ENCODE results near the gene MTFMT. TPM values are rescaled to one million over a fixed set of nuclear protein-coding genes. Genes with fewer than 3 reads are reported as not detected.

The MTFMT gene
- polyA plus RNA-seq, 3 donors: 11.7 to 16.9 (median 15.8) TPM

DNA sequence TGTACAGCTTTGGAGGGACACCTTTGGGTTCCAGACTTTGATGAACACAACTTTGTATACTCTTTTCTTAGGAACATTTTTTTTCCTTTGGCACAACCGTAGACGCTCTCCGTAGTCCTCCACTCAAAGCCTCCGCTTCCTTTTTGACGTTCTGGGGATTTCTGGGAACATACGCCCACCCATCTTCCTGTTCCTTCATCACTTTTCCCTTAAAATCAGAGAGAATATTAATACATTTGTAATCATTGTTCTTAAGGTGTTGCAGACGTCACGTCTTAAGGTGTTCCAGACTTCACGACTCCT lies 39.3 kb downstream of the MTFMT start:
- DNase-seq: no peak

DNA sequence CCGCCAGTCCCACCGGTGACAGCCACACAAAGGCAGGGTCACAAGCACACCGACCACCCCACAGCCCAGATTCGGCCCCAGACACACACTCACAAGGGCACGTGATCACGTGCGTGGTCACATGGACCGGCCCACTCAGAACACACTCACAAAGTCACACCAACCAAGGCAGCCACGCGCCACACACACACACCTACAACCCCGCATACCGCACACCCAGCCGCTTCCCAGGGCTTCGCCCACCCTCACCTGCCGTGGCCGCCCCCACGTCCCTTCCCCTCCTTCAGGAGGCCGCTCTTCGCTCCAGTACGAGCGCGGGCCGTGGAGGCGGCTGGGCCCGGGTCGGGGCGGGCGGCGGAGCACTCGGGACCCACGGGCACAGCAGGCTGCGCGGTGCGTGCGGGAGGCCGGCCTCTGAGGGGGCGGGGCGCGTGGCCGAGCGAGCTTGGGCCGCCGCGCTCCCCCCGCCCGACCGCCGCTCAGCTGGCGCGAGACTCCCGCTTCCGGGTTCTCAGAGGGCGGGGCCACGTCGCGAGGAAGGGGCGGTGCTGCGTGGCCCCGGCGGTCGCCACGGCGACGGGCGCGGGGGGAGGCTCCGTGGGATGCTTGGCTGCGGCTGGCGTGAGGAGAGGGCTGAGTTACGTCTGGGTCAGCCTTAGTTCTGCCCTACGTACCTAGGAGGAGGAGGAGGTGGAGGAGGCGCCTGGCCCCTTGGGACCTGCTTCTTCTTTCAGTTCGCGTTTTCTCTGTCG lies 39.8 kb downstream of the MTFMT start, which contains the start of gene SPG21:
Gene SPG21 (minus strand): TSS at position 499 of the 752 bp plus-strand sequence. CDS start 6,345 bp downstream, outside the sequence.
- DNase-seq: peak; percentile 94

DNA sequence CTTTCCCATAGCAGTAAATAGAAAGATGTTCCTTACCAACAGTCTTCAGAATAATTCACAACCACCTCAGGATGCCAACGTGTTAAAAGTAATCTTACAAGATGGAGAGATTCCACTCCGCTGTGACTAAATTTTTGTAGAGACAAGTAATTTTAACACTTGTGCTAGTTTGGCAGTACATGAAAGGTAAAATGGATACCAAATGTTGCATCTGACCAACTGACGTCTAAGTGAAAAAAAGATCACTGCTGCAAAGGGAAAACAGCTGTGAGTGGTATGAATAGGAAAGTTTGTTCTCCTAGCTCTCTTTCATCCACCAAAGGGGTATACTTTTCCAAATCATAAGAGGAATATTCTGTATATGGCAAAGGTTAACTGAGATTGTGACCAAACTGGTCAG lies 42.3 kb downstream of the MTFMT start:
- no peak for DNase-seq

DNA sequence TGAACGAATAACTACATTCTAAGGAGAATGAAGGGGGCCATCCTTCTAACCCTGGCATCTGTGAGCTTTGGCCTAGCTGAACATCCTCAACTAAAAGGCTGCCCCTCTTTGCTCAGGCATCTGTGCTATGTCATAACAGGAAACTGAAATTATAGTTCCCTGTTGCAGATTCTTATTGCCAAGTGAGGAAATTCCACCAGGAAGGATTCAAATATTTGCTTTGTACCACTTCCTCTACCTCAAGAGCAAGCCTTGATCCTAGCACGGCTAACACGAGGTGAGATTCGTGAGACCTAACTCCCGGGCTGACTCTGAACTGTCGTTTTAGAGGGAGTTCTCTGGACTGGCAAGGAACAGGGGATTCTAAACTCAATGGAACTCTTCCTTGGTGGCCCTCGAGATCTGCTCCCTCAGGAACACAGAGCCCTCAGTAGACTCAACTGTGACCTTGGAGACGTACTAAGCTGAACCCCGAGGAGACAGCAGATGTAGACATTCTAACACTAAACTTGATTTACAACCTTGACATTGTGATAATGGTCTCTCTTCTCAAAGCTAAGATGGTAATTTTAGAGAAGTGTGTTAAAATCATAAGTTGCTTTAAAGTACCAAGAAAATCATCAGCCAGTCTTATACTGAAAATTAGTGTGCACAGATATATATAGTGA lies 43.9 kb downstream of the MTFMT start:
- DNase-seq: no peak

GRCh38 chr15:64982472-64982871 lies 47.0 kb downstream of the MTFMT start:
- DNase-seq: no peak

GRCh38 chr15:64981812-64982431 lies 47.5 kb downstream of the MTFMT start:
- no peak for DNase-seq

DNA sequence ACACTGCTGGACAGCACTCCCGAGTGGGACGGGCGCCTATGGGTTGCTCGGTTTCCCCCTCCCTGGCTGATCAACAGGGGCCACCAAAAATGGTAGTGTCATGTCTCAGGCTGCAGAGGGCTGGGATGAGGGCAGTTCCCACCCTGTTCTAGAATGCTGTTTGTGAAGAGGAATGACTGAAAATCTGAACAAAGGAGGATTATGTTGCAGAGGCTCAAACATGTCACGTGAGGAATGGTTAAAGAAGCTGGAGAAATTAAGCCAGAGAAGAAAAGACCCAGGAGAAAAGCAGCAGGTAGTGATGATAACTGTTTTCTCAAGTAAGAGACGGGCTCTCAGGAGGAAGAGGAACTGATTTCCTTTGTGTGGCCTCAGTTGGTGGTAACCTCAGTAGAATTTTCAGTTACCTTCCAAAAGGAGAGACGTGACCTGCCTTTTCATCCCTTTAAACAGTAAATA lies 50.2 kb downstream of the MTFMT start:
- no peak for DNase-seq

DNA sequence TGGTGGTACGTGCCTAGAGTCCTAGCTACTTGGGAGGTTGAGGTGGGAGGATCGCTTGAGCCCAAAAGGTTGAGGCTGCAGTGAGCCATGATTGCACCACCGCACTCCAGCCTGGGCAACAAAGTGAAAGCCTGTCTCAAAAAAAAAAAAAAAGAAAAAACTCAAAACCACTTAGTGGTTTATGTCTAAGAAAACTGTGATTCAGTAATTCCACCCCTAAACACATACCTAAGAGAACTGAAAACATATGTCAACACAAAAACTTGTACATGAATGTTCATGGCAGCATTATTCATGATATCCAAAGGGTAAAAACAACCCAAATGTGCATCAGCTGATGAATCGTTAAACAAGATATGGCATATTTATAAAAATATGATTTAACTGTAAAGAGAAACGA lies 54.0 kb downstream of the MTFMT start:
- no peak for DNase-seq

DNA sequence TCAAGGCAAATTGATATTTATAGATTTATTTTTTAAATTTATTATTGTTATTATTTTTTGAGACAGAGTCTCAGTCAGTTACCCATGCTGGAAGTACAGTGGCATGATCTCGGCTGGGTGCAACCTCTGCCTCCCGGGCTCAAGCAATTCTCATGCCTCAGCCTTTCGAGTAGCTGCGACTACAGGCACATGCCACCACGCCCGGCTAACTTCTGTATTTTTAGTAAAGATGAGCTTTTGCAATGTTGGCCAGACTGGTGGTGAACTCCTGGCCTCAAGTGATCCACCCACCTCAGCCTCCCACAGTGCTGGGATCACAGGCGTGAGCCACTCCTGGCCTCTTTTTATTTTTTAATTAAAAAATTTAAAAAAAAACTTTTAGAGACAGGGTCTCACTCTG lies 58.7 kb downstream of the MTFMT start:
- DNase-seq: no peak

DNA sequence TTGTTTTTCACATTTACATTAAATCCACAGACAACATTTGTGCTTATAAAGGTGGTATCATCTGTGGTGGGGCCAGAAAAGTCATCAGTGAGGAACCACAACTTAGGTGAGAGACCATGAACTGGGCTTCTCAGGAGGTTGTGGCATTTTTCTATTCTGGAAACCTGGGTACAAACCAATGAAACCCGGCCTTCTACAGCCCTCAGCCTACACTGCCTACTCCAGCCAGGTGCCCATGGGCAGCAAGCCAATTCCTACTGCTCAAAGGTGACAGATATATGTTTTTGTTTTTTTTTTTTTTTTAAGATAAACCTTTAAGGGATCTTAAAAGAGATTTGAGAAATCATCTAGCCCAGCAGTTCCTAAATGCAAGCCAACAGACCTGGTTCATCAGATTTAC lies 60.0 kb downstream of the MTFMT start:
- DNase-seq: no peak

- no peak for DNase-seq
Measured at GRCh38 chr15:64961013-64961412, 68.4 kb downstream of the MTFMT start.

DNA sequence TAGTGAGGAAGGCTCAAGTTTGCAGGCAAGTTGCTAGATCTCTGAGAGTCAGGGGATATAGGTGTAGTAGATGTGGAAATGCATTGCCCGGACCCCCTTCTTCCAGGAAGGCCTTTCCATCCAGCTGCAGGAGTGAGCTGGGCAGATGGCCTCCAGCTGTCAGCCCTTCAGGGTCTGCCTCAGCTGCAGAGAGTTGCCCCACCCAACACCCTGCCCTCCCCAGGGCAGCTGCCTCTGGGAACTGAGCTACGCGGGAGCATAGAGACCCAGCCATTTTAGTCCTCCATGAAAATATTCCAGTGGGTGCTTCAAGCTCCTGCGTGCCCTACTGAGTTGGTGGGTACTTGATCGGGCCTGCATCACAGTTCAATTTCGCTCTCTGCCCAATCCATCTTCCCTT lies 69.3 kb downstream of the MTFMT start:
- DNase-seq: no peak

DNA sequence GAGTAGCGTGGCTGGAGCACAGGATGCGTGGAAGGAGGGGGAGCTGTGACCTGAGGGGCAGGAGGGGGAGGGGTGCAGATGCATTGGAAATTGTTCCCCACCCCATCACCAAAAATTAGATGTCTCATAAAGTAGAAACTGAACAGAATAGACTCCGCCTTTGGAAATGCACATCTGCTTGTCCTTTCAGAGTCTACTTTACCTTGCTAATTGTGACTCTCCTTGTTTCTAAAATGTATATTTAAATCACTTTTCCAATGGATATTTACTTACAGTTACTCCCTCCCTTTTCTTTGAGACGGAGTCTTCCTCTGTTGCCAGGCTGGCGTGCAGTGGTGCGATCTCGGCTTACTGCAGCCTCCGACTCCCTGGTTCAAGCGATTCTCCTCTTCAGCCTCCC lies 70.3 kb downstream of the MTFMT start:
- DNase-seq: no peak

DNA sequence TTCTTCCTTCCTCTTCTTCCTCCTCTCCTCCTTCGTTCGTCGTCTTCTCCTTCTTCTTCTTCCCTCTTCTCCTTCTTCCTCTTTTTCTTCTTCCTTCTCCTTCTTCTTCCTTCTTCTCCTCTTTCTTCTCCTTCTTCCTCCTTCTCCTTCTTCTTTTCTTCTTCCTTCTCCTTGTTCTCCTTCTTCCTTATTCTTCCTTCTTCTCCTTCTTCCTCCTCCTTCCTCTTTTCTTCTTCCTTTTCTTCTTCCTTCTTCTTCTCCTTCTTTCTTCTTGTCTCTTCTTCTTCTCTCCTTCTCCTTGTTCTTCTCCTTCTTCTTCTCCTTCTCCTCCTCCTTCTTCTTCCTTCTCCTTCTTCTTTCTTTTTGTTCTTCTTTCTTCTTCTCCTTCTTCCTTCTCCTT lies 75.0 kb downstream of the MTFMT start:
- no peak for DNase-seq

DNA sequence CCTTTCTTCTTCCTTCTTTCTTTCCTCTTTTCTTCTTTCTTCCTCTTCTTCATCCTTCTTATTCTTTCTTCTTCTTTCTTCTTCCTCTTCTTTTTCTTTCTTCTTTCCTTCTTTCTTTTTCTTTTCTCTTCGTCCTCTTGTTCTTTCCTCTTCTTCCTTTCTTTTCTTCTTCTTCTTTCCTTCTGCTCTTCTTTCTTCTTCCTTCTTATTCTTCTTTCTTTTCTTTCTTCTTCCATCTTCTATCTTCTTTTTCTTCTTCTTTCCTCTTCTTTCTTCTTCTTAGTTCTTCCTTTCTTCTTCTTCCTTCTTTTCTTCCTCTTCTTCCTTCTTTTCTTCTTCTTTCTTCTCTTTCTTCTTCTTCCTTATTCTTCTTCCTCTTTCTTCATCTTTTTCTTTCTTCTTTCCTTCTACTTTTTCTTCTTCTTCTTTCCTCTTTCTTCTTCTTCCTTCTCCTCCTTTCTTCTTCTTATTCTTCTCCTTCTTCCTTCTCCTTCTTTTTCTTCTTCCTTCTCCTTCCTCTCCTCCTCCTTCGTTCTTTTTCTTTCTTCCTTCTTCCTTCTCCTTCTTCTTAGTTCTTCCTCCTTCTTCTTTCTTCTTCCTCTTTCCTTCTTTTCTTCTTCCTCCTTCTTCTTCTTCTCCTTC lies 77.5 kb downstream of the MTFMT start:
- DNase-seq: no peak

Other genes starting within 250 kb of the MTFMT start
- 10 to 100 TPM in 2 of 3 donors, 1 to 10 TPM in 1; 8.7 to 19.8 (median 16.3) TPM for gene PIF1, start 204.0 kb downstream of the MTFMT start, polyA plus RNA-seq (ENCODE audit: insufficient read length in 3 of 3)
- 10 to 100 TPM; 18.1 to 21.3 (median 18.3) TPM for gene PLEKHO2, start 187.7 kb downstream of the MTFMT start, polyA plus RNA-seq (ENCODE audit: insufficient read length in 3 of 3)
- 1 to 10 TPM; 5.1 to 10.0 (median 7.8) TPM for gene ANKDD1A, start 117.7 kb downstream of the MTFMT start, polyA plus RNA-seq (ENCODE audit: insufficient read length in 3 of 3)
- gene SPG21, start 39.7 kb downstream of the MTFMT start, polyA plus RNA-seq (ENCODE audit: insufficient read length in 3 of 3): 100 to 1,000 TPM; 103 to 115 (median 105) TPM
- gene SLC51B, start 15.7 kb upstream of the MTFMT start, polyA plus RNA-seq (ENCODE audit: insufficient read length in 3 of 3): 10 to 100 TPM; 10.5 to 14.1 (median 13.3) TPM
- gene RASL12, start 38.4 kb upstream of the MTFMT start, polyA plus RNA-seq (ENCODE audit: insufficient read length in 3 of 3): 1 to 10 TPM; 6.2 to 8.2 (median 7.2) TPM
- gene KBTBD13, start 47.1 kb upstream of the MTFMT start, polyA plus RNA-seq (ENCODE audit: insufficient read length in 3 of 3): under 1 TPM in 2 of 3 donors, not detected in 1; 0.07 to 0.09 TPM
- gene UBAP1L, start 85.6 kb upstream of the MTFMT start, polyA plus RNA-seq (ENCODE audit: insufficient read length in 3 of 3): 1 to 10 TPM; 4.3 to 9.8 (median 8.7) TPM
- gene PDCD7, start 104.2 kb upstream of the MTFMT start, polyA plus RNA-seq (ENCODE audit: insufficient read length in 3 of 3): 10 to 100 TPM; 28.4 to 35.4 (median 28.6) TPM
- gene CLPX, start 155.7 kb upstream of the MTFMT start, polyA plus RNA-seq (ENCODE audit: insufficient read length in 3 of 3): 10 to 100 TPM; 62.2 to 78.9 (median 75.9) TPM
- gene CILP, start 181.8 kb upstream of the MTFMT start, polyA plus RNA-seq (ENCODE audit: insufficient read length in 3 of 3): 1 to 10 TPM; 3.2 to 4.4 (median 3.4) TPM